GM12874 (cell line): ENCODE results near the gene LARGE2.

ENCODE experiments used
- CTCF ChIP-seq: IDR thresholded peaks from 2 replicates; pipeline ENCODE4 v1.5.1; 2011; ENCODE audit warnings: low read depth, mild to moderate bottlenecking, control low read depth, low read length, moderate library complexity; ENCODE audit not compliant: insufficient read depth

LARGE2 gene

GRCh38 chr11:45947885-45948284, 25.4 kb downstream of the LARGE2 start:
- TF ChIP-seq CTCF: no peak

GRCh38 chr11:45948356-45948755, 25.9 kb downstream of the LARGE2 start:
- no peak for TF ChIP-seq CTCF

- no peak for TF ChIP-seq CTCF
These were observed 27.5 kb downstream of the LARGE2 start for GRCh38 chr11:45949992-45950407.

- no peak for TF ChIP-seq CTCF
These were observed 37.4 kb downstream of the LARGE2 start for GRCh38 chr11:45959851-45960250.

GRCh38 chr11:45960387-45961095, 38.1 kb downstream of the LARGE2 start:
- no peak for TF ChIP-seq CTCF

GRCh38 chr11:45961751-45962240, 39.3 kb downstream of the LARGE2 start:
- TF ChIP-seq CTCF: no peak

- TF ChIP-seq CTCF: peak; percentile 83
These were observed 42.5 kb downstream of the LARGE2 start for GRCh38 chr11:45964911-45965389.
